Adipose tissue (tissue), 3 donors: Measurements from ENCODE around the gene ACOT7. TPM values are rescaled to one million over a fixed set of nuclear protein-coding genes. Genes with fewer than 3 reads are reported as not detected.

Experiments
- polyA plus RNA-seq, 3 donors: library from polyadenylated mRNA; stranded (reverse); fragments of 200-250 nt; gene quantifications; one replicate each; pipeline ENCODE4 v1.2.3, GENCODE V29; 2013
- donor health status: healthy with polysubstance abuse.
- donor health status: Bipolar disorder and iron deficiency.
- donor health status: healthy.

The ACOT7 gene
- polyA plus RNA-seq, 3 donors = 6.5 to 13.8 (median 11.0) TPM

Other genes with a start within 250 kb of the ACOT7 start
- under 1 TPM; 0.09 to 0.16 (median 0.11) TPM for gene CHD5, start 213.4 kb downstream of the ACOT7 start, polyA plus RNA-seq
- gene RPL22, start 194.2 kb downstream of the ACOT7 start, polyA plus RNA-seq = 100 to 1,000 TPM; 159 to 575 (median 286) TPM
- 10 to 100 TPM in 1 of 3 donors, 1 to 10 TPM in 2; 7.5 to 13.7 (median 9.7) TPM for gene RNF207, start 187.6 kb downstream of the ACOT7 start, polyA plus RNA-seq
- gene ICMT, start 157.8 kb downstream of the ACOT7 start, polyA plus RNA-seq = 10 to 100 TPM; 12.7 to 33.3 (median 30.6) TPM
- gene HES3, start 149.6 kb downstream of the ACOT7 start, polyA plus RNA-seq = not detected
- gene GPR153, start 132.7 kb downstream of the ACOT7 start, polyA plus RNA-seq = 10 to 100 TPM in 2 of 3 donors, 1 to 10 TPM in 1; 3.7 to 21.8 (median 12.3) TPM
- under 1 TPM in 2 of 3 donors, not detected in 1; 0.01 to 0.18 TPM for gene HES2, start 26.2 kb upstream of the ACOT7 start, polyA plus RNA-seq
- gene ESPN, start 31.0 kb upstream of the ACOT7 start, polyA plus RNA-seq = 1 to 10 TPM in 1 of 3 donors, under 1 TPM in 2; 0.20 to 1.2 (median 0.28) TPM
- 10 to 100 TPM in 2 of 3 donors, 1 to 10 TPM in 1; 2.6 to 18.1 (median 10.1) TPM for gene TNFRSF25, start 72.4 kb upstream of the ACOT7 start, polyA plus RNA-seq
- gene PLEKHG5, start 97.9 kb upstream of the ACOT7 start, polyA plus RNA-seq = 10 to 100 TPM in 1 of 3 donors, 1 to 10 TPM in 2; 1.7 to 16.8 (median 9.4) TPM
- 1 to 10 TPM; 2.8 to 5.8 (median 5.2) TPM for gene NOL9, start 160.7 kb upstream of the ACOT7 start, polyA plus RNA-seq
- gene TAS1R1, start 161.5 kb upstream of the ACOT7 start, polyA plus RNA-seq = under 1 TPM in 1 of 3 donors, not detected in 2; 0.12 TPM
- gene ZBTB48, start 186.2 kb upstream of the ACOT7 start, polyA plus RNA-seq = 10 to 100 TPM; 19.0 to 31.4 (median 19.3) TPM
- 10 to 100 TPM; 14.5 to 39.0 (median 30.2) TPM for gene KLHL21, start 209.1 kb upstream of the ACOT7 start, polyA plus RNA-seq
- 10 to 100 TPM in 2 of 3 donors, 1 to 10 TPM in 1; 5.2 to 13.3 (median 11.1) TPM for gene PHF13, start 220.0 kb upstream of the ACOT7 start, polyA plus RNA-seq
- gene THAP3, start 231.1 kb upstream of the ACOT7 start, polyA plus RNA-seq = 10 to 100 TPM; 17.8 to 20.8 (median 20.1) TPM